GM19324 (cell line): ENCODE measurements around the gene ANXA6.
A peak's percentile ranks its signal among the peaks of the same experiment; 100 is the strongest.

Experiments
- ATAC-seq: cut with Tn5 transposase; IDR thresholded peaks from one replicate; pipeline ENCODE4 v1.9.1; 2021; ENCODE audit warnings: mild to moderate bottlenecking, moderate library complexity; ENCODE audit not compliant: unreplicated experiment, low FRiP score

Gene ANXA6

DNA sequence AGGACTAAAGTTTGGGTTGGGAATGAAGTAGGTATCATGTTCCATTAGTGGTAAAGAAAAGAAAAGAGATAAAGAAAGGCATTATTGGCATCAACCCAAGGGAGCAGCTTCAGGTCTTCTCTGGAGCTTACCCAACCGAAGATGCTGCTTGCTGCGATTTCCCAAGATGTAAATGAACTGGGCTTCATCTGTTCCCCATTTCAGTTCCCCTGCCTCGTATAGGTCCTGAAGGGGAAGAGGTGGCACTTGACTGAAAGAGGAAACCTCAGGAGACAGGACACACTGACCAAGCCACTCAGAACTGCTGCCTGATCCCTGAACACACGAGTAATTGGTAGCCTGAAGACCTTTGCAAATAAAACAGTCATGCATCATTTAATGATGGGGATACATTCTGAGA lies 24.6 kb downstream of the ANXA6 start:
- ATAC-seq, result no peak

DNA sequence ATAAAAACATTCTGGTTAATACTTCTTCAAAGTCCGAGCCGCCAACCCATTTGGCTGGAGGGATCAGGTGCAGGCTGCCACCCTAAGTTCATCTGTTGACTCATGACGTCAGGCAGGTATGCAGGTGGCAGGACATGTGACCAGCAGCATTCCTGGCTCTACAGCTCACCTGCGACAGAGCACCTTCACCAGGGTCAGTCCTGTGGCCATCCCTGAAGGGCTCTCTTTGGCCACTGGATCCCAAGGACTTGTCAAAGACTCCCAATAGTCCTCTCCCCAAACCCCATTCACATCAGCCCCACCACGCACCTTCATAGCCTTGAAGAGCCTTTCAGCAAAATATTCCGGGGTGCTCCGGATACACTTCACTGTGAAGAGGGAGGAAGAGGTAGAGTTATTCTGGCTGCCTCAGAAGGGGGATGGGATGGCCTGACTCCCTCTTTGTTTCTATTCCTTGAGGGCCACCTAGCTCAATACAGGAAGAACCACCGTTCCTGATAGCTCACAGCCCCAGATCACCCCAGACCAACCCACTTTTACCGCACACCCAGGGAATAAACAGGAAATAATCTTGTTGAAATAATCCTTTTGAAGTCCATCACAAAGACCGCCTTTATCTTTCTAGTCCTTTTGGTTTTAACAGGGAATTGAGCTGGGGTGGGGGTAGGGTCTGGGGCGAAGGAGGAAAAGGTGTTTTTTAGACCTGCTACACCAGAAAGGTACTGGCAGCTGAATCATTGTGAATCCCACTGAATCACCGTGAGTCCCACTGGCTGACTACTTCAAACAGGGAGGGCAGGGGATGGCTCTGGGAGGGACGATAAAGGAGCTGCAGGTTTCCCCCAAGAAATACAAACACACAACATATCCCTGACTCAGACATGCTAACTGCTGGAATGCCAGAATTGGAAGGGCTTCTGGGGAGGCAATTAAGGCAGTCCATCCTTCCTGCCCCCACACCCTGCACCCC lies 26.4 kb downstream of the ANXA6 start:
- no peak for ATAC-seq

DNA sequence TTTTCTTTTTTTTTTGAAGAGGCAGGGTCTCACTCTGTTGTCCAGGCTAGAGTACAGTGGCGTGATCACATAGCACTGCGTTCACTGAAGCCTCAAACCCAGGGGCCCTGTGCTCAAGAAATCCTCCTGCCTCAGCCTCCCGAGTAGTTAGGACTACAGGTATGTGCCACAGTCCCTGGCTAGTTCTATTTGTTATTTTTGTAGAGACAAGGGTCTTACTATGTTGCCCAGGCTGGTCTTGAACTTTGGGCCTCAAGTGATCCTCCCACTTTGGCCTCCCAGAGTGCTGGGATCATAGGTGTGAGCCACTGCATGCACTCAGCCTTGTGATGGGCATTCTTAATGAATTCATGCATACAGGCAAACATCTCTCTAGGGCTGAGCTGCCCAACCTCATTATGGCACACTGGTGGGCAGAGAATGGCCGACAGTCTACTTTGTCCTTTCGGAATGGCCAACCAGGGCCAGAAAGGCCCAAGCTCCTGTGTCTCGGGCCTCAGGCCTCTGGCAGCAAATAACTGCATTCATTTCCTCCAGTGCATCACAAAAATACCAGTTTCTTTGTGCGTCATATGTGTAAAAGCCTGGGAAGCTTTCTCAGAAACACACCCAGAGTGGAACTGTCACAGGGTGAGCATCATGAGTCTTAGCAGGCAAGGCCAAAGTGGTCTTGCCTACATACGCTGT lies 27.2 kb downstream of the ANXA6 start:
- no peak for ATAC-seq

GRCh38 chr5:151128817-151129216 lies 28.8 kb downstream of the ANXA6 start:
- no peak for ATAC-seq

DNA sequence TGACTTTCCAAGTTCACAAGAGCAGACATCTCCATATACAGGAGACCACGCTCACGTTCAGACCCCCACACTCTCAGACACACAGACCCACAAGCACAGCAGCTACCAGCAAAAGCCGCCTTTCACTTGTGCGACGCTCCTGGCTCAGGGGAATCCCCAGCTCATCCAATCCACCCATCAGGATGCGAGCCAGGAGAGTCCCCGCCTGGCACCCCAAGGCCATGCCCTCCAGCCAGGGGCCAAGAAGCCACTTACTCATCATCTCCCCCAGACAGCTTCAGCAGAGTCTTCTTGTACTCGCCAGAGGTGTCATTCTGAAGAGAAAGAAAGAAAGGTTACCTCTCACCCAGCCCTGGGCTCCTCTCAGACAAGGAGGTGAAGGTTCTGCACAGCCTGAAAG lies 29.7 kb downstream of the ANXA6 start:
- no peak for ATAC-seq

DNA sequence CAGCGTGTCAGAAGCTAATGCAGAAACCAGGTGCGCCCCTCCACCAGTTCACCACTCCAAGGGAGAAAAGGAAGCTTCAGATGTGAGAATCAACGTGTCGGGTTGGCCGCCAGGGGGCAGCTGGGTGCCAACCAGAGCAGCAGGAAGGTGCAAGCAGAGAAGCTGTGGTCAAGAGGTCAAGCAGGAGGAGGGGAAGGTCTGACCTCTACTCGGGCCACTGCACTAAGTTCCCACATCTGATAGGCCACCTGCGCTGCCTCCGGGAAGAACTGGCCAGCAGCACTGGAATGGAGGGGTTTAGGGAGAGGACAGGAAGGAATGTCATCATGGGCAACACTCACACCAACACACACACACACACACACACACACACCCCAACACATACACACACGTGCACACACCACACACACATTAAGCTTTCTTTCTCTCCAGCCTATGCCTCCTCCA lies 31.4 kb downstream of the ANXA6 start:
- peak; percentile 30 for ATAC-seq

GRCh38 chr5:151125421-151125820 lies 32.2 kb downstream of the ANXA6 start:
- ATAC-seq, result no peak

GRCh38 chr5:151123897-151124751 lies 33.5 kb downstream of the ANXA6 start:
- peak; percentile 84 for ATAC-seq

GRCh38 chr5:151122828-151123227 lies 34.8 kb downstream of the ANXA6 start:
- no peak for ATAC-seq

DNA sequence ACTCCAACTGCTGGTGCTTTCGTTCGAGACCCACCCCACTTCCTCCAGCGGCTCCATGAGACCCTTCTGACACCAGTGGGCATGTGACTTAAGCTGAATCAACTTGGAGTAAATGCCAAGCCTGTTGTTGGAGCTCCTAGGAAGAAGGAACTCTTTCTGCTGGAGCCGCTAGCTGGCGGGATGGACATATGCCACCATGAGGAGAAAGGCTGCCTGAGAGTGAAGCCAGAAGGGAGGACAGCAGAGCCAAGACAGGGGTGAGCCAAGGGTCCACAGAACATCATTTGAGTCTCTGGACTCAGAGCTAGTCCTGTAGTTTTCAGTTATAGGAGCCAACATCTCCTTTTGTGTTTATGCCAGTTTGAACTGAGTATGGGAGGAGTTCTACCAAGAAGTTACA lies 35.9 kb downstream of the ANXA6 start:
- ATAC-seq, result no peak

DNA sequence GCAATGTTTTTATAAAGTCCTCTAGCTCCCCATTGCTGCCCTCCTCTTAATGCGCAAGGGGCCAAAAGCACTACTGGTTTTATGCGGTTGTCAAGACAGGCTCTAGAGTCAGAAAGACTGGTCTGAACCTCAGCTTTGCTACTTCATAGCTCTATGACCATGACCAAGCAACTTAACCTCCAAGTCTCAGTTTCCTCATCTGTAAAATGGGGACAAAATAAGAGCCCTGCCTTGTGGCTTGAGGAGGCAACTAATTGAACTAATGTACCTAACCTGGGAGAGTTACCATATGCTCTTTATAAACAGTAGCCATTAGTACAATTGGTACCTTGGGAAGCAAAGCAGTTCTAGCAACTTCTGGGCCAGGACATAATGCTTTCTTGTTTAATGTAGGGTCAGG lies 36.5 kb downstream of the ANXA6 start:
- no peak for ATAC-seq

GRCh38 chr5:151118913-151119575 lies 38.5 kb downstream of the ANXA6 start:
- no peak for ATAC-seq

DNA sequence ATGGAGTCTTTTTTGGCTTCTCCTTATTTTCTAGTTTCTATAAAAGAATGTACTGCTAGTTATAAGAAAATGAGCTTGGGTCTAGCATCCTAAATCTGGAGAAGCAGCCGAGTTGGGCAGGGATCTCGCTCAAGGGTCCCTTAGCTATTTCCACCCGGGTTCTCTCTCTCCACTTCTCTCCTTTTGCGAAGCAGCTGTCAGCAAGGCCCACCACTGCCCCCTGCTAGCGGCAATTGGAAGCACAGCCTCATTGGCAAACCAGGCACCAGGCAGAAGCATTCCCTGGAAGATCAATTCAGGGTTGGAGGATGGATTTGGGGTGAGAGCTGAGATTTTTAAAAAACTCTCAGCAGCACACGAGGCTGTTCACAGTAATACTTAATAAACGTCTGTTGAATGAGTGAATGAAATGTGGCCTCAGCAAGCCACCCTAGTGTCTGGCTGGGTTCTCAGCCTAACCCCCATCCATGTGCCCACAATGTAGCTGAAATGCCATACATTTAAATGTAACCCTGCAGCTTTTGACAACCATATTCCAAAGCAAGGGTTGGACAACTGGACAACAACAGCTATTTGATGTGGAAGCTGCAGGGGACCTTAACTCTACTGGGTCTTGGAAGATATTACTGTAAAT lies 42.2 kb downstream of the ANXA6 start:
- ATAC-seq, result no peak

GRCh38 chr5:151113651-151114050 lies 43.9 kb downstream of the ANXA6 start:
- ATAC-seq, result no peak

DNA sequence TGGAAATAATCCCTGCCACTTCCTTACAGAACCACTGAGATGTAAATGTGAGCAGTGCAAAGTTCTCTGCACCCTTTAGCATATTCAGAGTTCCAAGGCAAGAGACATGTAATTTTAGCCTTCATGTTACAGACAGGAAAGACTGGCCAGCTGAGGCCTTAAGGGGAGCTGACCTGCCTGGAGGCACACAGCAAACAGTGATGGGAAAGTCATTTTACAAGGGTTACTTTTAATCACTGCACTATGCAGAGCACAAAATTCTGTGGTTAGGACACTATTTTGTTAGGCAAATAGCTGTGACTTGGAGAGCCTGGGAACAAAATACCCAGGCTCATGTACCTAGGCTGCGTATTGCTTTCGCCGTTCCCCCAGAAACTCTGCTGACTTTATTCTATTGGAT lies 46.6 kb downstream of the ANXA6 start:
- ATAC-seq, result no peak

DNA sequence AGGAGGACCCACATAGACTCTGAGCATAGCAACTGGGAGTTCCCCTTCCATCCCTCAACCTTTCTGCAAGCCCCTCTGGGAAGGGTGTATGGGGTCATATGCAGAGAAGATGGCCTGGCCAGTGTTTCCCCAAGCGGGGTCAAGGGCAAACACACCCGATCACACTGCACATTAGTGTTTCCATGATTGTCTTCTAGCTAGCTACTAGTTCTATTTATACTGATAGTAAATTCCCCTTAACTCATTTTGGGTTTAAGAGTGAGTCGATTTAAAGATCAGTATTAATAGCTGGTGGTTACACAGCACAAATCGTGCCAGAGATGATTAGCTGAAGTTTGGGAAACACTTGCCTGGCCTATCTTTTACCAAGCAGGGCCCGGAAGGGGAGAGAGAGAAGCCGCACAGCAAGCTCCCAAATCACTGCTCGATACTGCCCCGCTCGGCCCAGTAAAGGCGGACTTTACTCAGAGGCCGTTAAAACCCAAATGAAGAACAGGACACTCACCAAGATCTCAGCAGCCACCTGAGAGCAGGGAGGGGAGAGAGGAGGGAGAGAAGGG lies 47.4 kb downstream of the ANXA6 start:
- no peak for ATAC-seq

DNA sequence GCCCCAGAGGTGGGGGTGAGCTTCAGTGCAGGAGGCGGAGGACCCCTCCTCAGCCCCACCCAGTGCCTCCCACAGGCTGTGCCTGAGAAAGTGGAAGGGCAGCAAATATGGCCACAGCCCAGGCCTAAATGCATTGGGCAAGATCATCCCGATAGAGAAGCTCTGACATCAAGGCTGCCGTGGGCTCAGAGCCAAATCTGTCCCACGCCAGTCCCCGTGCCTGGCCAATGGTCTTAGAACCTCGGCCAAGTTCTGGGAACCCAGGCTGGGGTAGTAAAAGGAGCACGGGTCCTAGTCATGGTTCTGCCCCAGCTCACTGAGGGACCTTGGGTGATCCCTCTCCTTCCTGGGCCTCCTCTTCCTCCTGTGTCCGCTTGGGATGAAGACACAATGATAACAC lies 49.0 kb downstream of the ANXA6 start:
- no peak for ATAC-seq

GRCh38 chr5:151107738-151108520 lies 49.6 kb downstream of the ANXA6 start:
- no peak for ATAC-seq

- ATAC-seq, result no peak
Observed at GRCh38 chr5:151107084-151107483, 50.5 kb downstream of the ANXA6 start.
